Upper lobe of left lung (tissue), 6 donors: ENCODE data around the gene CPVL. TPM values are rescaled to one million over a fixed set of nuclear protein-coding genes. Genes with fewer than 3 reads are reported as not detected.

Experiments used
- ATAC-seq, 2 donors: fragments of 200-7000 bp; cut with Tn5 transposase; one replicate each; pipeline ENCODE4 v1.9.1; 2022; ENCODE audit warnings: mild to moderate bottlenecking in 2 of 2, moderate library complexity in 2 of 2; ENCODE audit not compliant: low FRiP score in 2 of 2
- DNase-seq, 2 donors: peaks; one replicate each; pipeline ENCODE4 v3.0.0-alpha.2; 2019 to 2020
- H3K27ac ChIP-seq, 4 donors: fragments of 200-600 bp; sonication (generic); one replicate each; pipeline ENCODE4 v1.5.1; 2016 to 2019
- H3K27me3 ChIP-seq, 4 donors: fragments of 200-600 bp; sonication (generic); one replicate each; pipeline ENCODE4 v1.5.1; 2017 to 2019
- H3K36me3 ChIP-seq, 4 donors: fragments of 200-600 bp; sonication (generic); one replicate each; pipeline ENCODE4 v1.5.1; 2016 to 2019
- H3K4me1 ChIP-seq, 4 donors: fragments of 200-600 bp; sonication (generic); one replicate each; pipeline ENCODE4 v1.5.1; 2018 to 2019
- H3K4me3 ChIP-seq, 4 donors: fragments of 200-600 bp; sonication (generic); one replicate each; pipeline ENCODE4 v1.5.1; 2017 to 2019; ENCODE audit warnings: mild to moderate bottlenecking in 2 of 4, moderate library complexity in 1 of 4
- H3K9me3 ChIP-seq, 4 donors: fragments of 200-600 bp; sonication (generic); one replicate each; pipeline ENCODE4 v1.5.1; 2018 to 2019
- EP300 ChIP-seq, 4 donors: sonication (generic); formaldehyde crosslinking; IDR thresholded peaks; one replicate each; pipeline ENCODE4 v1.5.1; 2017; ENCODE audit warnings: antibody characterized with exemption in 4 of 4, control low read depth in 2 of 4
- POLR2A ChIP-seq, 4 donors: fragments of 450-650 bp; IDR thresholded peaks; one replicate each; pipeline ENCODE4 v1.5.1; 2016 to 2017; ENCODE audit warnings: antibody characterized with exemption in 4 of 4, mild to moderate bottlenecking in 2 of 4
- POLR2AphosphoS5 ChIP-seq, 2 donors: sonication (generic); formaldehyde crosslinking; IDR thresholded peaks; one replicate each; pipeline ENCODE4 v1.5.1; 2017; ENCODE audit warnings: antibody characterized with exemption in 2 of 2
- WGBS, 2 donors: methylation state at CpG; one replicate each; pipeline ENCODE4 v1.1.5; 2017 to 2018; 5-methylcytosine and 5-hydroxymethylcytosine counted together
- total RNA-seq, 6 donors: library from RNA; depleted of rRNA in 4 of 6; stranded (reverse); fragments of >200 nt in 4 of 6; gene quantifications; one replicate each; pipeline versions ENCODE4 v1.1.0 to v1.2.1, GENCODE V29; 2016 to 2021
- TF ChIP-seq, protein P1 (sequence below), 6 experiments: fragments of 450-650 bp in 4 of 6; fragments of 200-600 bp in 2 of 6; sonication (generic) in 2 of 6; IDR thresholded peaks; one replicate each; pipeline ENCODE4 v1.5.1; 2016 to 2019; ENCODE audit warnings: antibody characterized with exemption in 6 of 6
- donor health status: DM: no; HTN: no; CAD: no; lungs with moderate emphysema.
- donor health status: DM: no; HTN: yes; CAD: no; lungs with severe emphysema.

The CPVL gene
- total RNA-seq, 6 donors from 2014 or later, result 4.6 to 47.4 (median 23.2) TPM

- H3K4me3 ChIP-seq, result no peak overlapping the region
- no peak for ATAC-seq
Measured at GRCh38 chr7:28954471-28954870, 191.9 kb downstream of the CPVL start.

DNA sequence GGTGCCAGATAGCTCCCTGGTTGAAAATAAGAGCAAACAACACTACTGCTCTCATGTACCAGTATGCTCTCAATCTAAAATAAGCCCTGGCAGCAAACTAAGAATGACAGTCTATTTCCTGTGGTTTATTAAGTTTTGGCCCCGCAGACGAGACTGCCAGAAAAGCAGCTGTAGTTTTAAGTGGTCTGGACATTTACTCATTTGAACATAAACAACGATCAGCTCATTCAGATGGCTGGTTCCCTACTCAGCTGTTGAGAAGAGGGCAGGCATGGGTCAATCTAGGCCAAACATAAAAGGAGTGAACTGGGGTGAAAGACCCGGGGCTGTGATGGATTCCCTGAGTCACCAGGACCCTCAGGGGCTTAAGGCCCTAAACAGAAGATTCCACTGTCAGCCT lies 192.7 kb downstream of the CPVL start:
- H3K27me3 ChIP-seq, result peaks cover 0 to 31% (median 21%) of the 10 kb centered on the region in 4 donors
- no peak for ATAC-seq
- peaks cover 30 to 38% (median 35%) of the 10 kb centered on the region in 4 donors for H3K4me1 ChIP-seq
- 12 to 15% methylated on average over 4 of the region's 4 CpGs for WGBS, 2 donors
- DNase-seq, result no peak
- H3K9me3 ChIP-seq, result no peaks in the 10 kb centered on the region
- no peaks in the 10 kb centered on the region for H3K36me3 ChIP-seq
- TF ChIP-seq EP300 (IDR thresholded peaks at IDR 0.05), result no peak
- TF ChIP-seq POLR2A (IDR thresholded peaks at IDR 0.05), result no peak
- TF ChIP-seq POLR2AphosphoS5 (IDR thresholded peaks at IDR 0.05), result no peak
- TF ChIP-seq, protein P1, sequence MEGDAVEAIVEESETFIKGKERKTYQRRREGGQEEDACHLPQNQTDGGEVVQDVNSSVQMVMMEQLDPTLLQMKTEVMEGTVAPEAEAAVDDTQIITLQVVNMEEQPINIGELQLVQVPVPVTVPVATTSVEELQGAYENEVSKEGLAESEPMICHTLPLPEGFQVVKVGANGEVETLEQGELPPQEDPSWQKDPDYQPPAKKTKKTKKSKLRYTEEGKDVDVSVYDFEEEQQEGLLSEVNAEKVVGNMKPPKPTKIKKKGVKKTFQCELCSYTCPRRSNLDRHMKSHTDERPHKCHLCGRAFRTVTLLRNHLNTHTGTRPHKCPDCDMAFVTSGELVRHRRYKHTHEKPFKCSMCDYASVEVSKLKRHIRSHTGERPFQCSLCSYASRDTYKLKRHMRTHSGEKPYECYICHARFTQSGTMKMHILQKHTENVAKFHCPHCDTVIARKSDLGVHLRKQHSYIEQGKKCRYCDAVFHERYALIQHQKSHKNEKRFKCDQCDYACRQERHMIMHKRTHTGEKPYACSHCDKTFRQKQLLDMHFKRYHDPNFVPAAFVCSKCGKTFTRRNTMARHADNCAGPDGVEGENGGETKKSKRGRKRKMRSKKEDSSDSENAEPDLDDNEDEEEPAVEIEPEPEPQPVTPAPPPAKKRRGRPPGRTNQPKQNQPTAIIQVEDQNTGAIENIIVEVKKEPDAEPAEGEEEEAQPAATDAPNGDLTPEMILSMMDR (IDR thresholded peaks at IDR 0.05), result no peak
- H3K27ac ChIP-seq, result peak overlapping the region in 1 of 4 donors; percentile 1
- H3K4me3 ChIP-seq, result no peak overlapping the region

More at GRCh38 chr7:28954471-28954870, 191.9 kb downstream of the CPVL start:
- Histone ChIP-seq H3K9me3 (no peaks in the 10 kb centered on the region), H3K27me3 (peaks cover 0 to 33% (median 21%) of the 10 kb centered on the region in 4 donors), H3K27ac (no peak overlapping the region), H3K36me3 (no peaks in the 10 kb centered on the region), H3K4me1 (peaks cover 31 to 41% (median 36%) of the 10 kb centered on the region in 4 donors)
- DNase-seq, result no peak
- TF ChIP-seq, protein P1 (IDR thresholded peaks at IDR 0.05), result no peak
- TF ChIP-seq EP300 (IDR thresholded peaks at IDR 0.05), result no peak
- TF ChIP-seq POLR2AphosphoS5 (IDR thresholded peaks at IDR 0.05), result no peak
- no peak for TF ChIP-seq POLR2A (IDR thresholded peaks at IDR 0.05)

Other genes starting within 250 kb of the CPVL start
- gene TRIL, start 188.2 kb downstream of the CPVL start, total RNA-seq, result 10 to 100 TPM in 1 of 6 donors, 1 to 10 TPM in 5; 2.8 to 11.0 (median 5.6) TPM
- 10 to 100 TPM in 4 of 6 donors, 1 to 10 TPM in 2; 6.2 to 13.7 (median 11.2) TPM for gene CHN2, start 48.2 kb upstream of the CPVL start, total RNA-seq